ENCODE results near the gene ZNF185. TPM values are rescaled to one million over a fixed set of nuclear protein-coding genes. Genes with fewer than 3 reads are reported as not detected.

Gene ZNF185
- total RNA-seq, 1 experiment from 2014 or later: 0.62 TPM

Other genes with a start within 250 kb of the ZNF185 start
- 15.8 and 18.1 TPM in 2 replicates for gene MAGEA3, start 199.3 kb upstream of the ZNF185 start, total RNA-seq (2014; rRNA removed; shearing (Covaris generic))
- gene CSAG2, start 188.8 kb upstream of the ZNF185 start, total RNA-seq (2014; rRNA removed; shearing (Covaris generic)): 0.27 TPM in 1 of 2 replicates, not detected in the other
- gene MAGEA2B, start 183.4 kb upstream of the ZNF185 start, total RNA-seq (2014; rRNA removed; shearing (Covaris generic)): 3.2 and 19.6 TPM in 2 replicates
- gene CSAG1, start 164.3 kb upstream of the ZNF185 start, total RNA-seq (2014; rRNA removed; shearing (Covaris generic)): 2.9 and 3.0 TPM in 2 replicates
- 5.5 and 5.7 TPM in 2 replicates for gene MAGEA12, start 164.3 kb upstream of the ZNF185 start, total RNA-seq (2014; rRNA removed; shearing (Covaris generic))
- gene MAGEA2, start 144.2 kb upstream of the ZNF185 start, total RNA-seq (2014; rRNA removed; shearing (Covaris generic)): 10.6 and 15.8 TPM in 2 replicates
- gene CSAG3, start 138.8 kb upstream of the ZNF185 start, total RNA-seq (2014; rRNA removed; shearing (Covaris generic)): 3.2 and 3.3 TPM in 2 replicates
- 65.0 and 82.7 TPM in 2 replicates for gene MAGEA6, start 128.4 kb upstream of the ZNF185 start, total RNA-seq (2014; rRNA removed; shearing (Covaris generic))
- 68.5 and 69.1 TPM in 2 replicates for gene CETN2, start 67.3 kb upstream of the ZNF185 start, total RNA-seq (2014; rRNA removed; shearing (Covaris generic))
- gene NSDHL, start 67.0 kb upstream of the ZNF185 start, total RNA-seq (2014; rRNA removed; shearing (Covaris generic)): 14.8 and 24.5 TPM in 2 replicates
- gene PNMA5, start 96.0 kb downstream of the ZNF185 start, total RNA-seq (2014; rRNA removed; shearing (Covaris generic)): not detected in 2 replicates
- 0.08 and 0.86 TPM in 2 replicates for gene PNMA3, start 158.4 kb downstream of the ZNF185 start, total RNA-seq (2014; rRNA removed; shearing (Covaris generic))
- 0.29 and 0.68 TPM in 2 replicates for gene PNMA6A, start 174.4 kb downstream of the ZNF185 start, total RNA-seq (2014; rRNA removed; shearing (Covaris generic))

Measured in H4 (cell line).